T-helper 1 cell treated with Interleukin-12 subunit alpha and Interleukin-12 subunit beta and Interleukin-4 antibody, amounts not matched to agents 30 μg/mL and 1 μg/mL, for 36 hours (primary cell): Measurements from ENCODE around the gene BECN2.
"Not testable (repeated sequence)": the region's sequence is repeated elsewhere in the genome, so short reads cannot be mapped to it uniquely, and the experiment has no call there.

ENCODE experiments used
- H3K27ac Mint-ChIP-seq: one replicate; pipeline ENCODE4 v1.8.0; 2021; ENCODE audit warnings: mild to moderate bottlenecking, mixed read lengths
- H3K27me3 Mint-ChIP-seq: one replicate; pipeline ENCODE4 v1.8.0; 2021; ENCODE audit warnings: low read depth, mixed read lengths
- H3K36me3 Mint-ChIP-seq: one replicate; pipeline ENCODE4 v1.8.0; 2021; ENCODE audit warnings: low read depth, mixed read lengths
- H3K4me1 Mint-ChIP-seq: one replicate; pipeline ENCODE4 v1.8.0; 2021; ENCODE audit warnings: low read depth, mixed read lengths
- H3K4me3 Mint-ChIP-seq: one replicate; pipeline ENCODE4 v1.8.0; 2021; ENCODE audit warnings: mild to moderate bottlenecking, moderate library complexity, mixed read lengths
- H3K9me3 Mint-ChIP-seq: one replicate; pipeline ENCODE4 v1.8.0; 2021; ENCODE audit warnings: mixed read lengths

BECN2 gene

DNA sequence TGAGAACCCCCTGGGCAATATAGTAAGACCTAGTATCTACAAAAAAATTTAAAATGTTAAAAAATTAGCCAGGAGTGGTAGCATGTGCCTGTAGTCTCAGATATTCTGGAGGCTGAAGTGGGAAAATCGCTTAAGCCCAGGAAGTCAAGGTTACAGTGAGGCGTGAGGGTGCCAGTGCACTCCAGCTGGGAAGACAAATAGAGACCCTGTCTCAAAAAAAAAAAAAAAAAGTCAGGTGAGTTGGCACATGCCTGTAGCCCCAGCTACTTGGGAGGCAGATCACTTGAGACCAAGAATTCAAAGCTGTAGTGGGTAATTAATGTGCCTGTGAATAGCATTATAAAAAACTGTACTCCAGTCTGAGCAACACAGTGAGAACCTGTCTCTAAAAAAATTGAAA lies 4.6 kb downstream of the BECN2 start:
- H3K4me1 Mint-ChIP-seq = no peaks in the 10 kb centered on the region
- H3K36me3 Mint-ChIP-seq = no peaks in the 10 kb centered on the region

DNA sequence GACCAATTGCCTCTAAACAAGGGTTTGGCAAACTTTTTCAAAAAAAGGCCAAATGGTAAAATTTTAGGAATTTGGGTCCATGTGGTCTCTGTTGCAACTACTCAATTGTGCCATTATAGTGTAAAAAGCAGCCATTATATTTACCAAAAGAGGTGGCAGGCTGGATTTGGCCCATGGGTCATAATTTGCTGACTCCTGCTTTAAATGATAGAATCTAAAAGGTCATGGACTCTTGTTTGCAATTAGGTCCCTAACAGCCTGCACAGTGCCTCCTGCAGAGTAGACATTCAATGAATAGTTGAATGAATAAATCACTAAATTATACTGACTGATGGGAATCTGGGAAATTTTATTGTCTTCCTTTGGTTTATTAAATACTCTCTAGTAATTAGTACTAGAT lies 6.2 kb downstream of the BECN2 start:
- Mint-ChIP-seq H3K27ac (no peak overlapping the region), H3K4me3 (no peak overlapping the region), H3K36me3 (no peaks in the 10 kb centered on the region), H3K27me3 (no peaks in the 10 kb centered on the region), H3K4me1 (no peaks in the 10 kb centered on the region), H3K9me3 (no peaks in the 10 kb centered on the region)

More for the DNA sequence above, 4.6 kb downstream of the BECN2 start:
- no peaks in the 10 kb centered on the region for H3K9me3 Mint-ChIP-seq
- H3K27me3 Mint-ChIP-seq = no peaks in the 10 kb centered on the region
- H3K27ac Mint-ChIP-seq = no peak overlapping the region
- no peak overlapping the region for H3K4me3 Mint-ChIP-seq

GRCh38 chr1:241964550-241965282 lies 7.1 kb downstream of the BECN2 start:
- H3K27me3 Mint-ChIP-seq = no peaks in the 10 kb centered on the region
- H3K9me3 Mint-ChIP-seq = no peaks in the 10 kb centered on the region
- no peak overlapping the region for H3K4me3 Mint-ChIP-seq
- no peak overlapping the region for H3K27ac Mint-ChIP-seq
- no peaks in the 10 kb centered on the region for H3K36me3 Mint-ChIP-seq
- H3K4me1 Mint-ChIP-seq = no peaks in the 10 kb centered on the region

GRCh38 chr1:241968611-241969010 lies 11.0 kb downstream of the BECN2 start:
- H3K27ac Mint-ChIP-seq = no peak overlapping the region

DNA sequence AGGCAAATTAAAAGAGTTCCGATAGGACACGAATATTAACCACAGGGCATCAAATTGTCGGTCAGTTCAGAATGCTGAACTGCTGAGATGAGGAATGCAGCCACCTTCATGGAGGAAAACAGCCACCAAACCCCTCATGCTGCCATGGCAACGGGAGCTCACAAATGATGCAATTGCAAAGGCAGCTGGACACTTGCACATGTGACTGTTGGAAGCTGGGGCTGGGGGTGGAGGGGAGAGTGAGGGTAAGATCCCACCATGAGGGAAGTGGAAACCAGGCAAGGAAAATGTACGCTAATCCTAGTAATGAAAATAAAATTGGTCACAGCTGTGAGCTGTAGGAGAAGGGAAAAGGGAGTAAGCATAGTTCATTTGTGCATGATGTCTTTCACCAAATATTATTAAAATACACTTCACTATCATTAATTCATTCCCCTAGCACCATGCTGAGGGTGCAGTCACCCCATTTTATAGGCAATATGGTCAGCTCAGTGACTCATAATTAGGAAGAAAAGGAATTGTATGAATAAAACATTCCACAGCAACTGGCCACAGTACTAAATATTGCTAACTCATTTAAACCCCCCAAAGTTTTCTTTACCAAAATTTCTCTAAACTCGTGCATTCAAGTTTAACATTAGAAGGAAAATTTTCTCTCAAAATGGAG lies 15.3 kb downstream of the BECN2 start:
- H3K27ac Mint-ChIP-seq = no peak overlapping the region
- no peaks in the 10 kb centered on the region for H3K36me3 Mint-ChIP-seq
- H3K27me3 Mint-ChIP-seq = no peaks in the 10 kb centered on the region
- H3K4me1 Mint-ChIP-seq = no peaks in the 10 kb centered on the region
- no peak overlapping the region for H3K4me3 Mint-ChIP-seq
- no peaks in the 10 kb centered on the region for H3K9me3 Mint-ChIP-seq

More at GRCh38 chr1:241968611-241969010, 11.0 kb downstream of the BECN2 start:
- H3K9me3 Mint-ChIP-seq = no peaks in the 10 kb centered on the region
- no peaks in the 10 kb centered on the region for H3K36me3 Mint-ChIP-seq
- no peaks in the 10 kb centered on the region for H3K4me1 Mint-ChIP-seq
- H3K27me3 Mint-ChIP-seq = no peaks in the 10 kb centered on the region
- no peak overlapping the region for H3K4me3 Mint-ChIP-seq

DNA sequence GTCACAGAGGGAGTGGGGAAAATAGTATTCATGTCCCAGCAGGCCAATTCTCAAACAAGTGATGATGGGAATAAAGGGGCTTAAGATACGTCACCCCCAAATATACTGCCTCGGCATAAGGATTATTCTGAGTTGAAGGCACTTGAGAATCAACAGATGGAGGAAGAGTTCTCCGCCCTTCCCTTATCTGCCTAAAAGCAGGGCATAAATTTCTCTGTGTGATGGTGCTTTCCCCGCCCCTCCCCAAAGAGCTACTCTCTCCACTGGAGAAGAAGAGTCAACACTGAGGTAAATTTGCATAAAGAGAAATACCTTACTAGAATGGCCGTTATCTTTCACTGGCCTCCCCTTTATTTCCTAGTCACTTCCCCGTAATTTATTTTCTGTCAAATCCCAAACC lies 18.7 kb downstream of the BECN2 start:
- no peaks in the 10 kb centered on the region for H3K9me3 Mint-ChIP-seq
- H3K4me3 Mint-ChIP-seq = no peak overlapping the region
- H3K27ac Mint-ChIP-seq = no peak overlapping the region
- H3K27me3 Mint-ChIP-seq = no peaks in the 10 kb centered on the region
- no peaks in the 10 kb centered on the region for H3K36me3 Mint-ChIP-seq
- H3K4me1 Mint-ChIP-seq = no peaks in the 10 kb centered on the region

- Mint-ChIP-seq H3K9me3 (no peaks in the 10 kb centered on the region), H3K27me3 (no peaks in the 10 kb centered on the region), H3K4me1 (no peaks in the 10 kb centered on the region), H3K4me3 (no peak overlapping the region), H3K27ac (no peak overlapping the region), H3K36me3 (no peaks in the 10 kb centered on the region)
These were observed 21.5 kb downstream of the BECN2 start for GRCh38 chr1:241979071-241979470.

DNA sequence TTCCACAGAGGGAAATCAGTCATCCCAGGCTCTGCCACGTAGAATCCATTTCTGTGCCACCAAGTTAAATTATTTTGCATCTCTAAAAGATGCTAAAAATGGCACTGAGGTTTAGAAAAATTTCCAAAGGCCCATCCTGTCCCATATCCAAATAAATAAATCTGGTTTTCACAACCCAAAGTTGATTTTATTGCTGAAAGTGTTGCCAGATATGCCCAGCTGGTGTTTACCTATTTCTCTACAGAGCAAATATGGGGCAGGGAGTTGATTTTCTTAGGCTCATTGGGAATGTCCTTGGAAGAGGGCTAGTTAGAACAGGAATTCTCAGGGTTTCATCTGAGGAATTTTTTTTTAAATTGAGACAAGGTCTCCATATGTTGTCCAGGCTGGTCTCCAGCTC lies 22.4 kb downstream of the BECN2 start:
- Mint-ChIP-seq H3K9me3 (no peaks in the 10 kb centered on the region), H3K4me3 (no peak overlapping the region), H3K4me1 (no peaks in the 10 kb centered on the region), H3K36me3 (no peaks in the 10 kb centered on the region), H3K27ac (no peak overlapping the region), H3K27me3 (no peaks in the 10 kb centered on the region)

- Mint-ChIP-seq H3K36me3 (no peaks in the 10 kb centered on the region), H3K4me1 (no peaks in the 10 kb centered on the region), H3K27me3 (no peaks in the 10 kb centered on the region), H3K9me3 (no peaks in the 10 kb centered on the region), H3K27ac (no peak overlapping the region), H3K4me3 (no peak overlapping the region)
These were observed 28.2 kb downstream of the BECN2 start for GRCh38 chr1:241985787-241986186.

GRCh38 chr1:241988389-241988930 lies 30.9 kb downstream of the BECN2 start:
- not testable (repeated sequence) for H3K27ac Mint-ChIP-seq, H3K4me3 Mint-ChIP-seq, H3K36me3 Mint-ChIP-seq, H3K4me1 Mint-ChIP-seq, H3K27me3 Mint-ChIP-seq, H3K9me3 Mint-ChIP-seq

DNA sequence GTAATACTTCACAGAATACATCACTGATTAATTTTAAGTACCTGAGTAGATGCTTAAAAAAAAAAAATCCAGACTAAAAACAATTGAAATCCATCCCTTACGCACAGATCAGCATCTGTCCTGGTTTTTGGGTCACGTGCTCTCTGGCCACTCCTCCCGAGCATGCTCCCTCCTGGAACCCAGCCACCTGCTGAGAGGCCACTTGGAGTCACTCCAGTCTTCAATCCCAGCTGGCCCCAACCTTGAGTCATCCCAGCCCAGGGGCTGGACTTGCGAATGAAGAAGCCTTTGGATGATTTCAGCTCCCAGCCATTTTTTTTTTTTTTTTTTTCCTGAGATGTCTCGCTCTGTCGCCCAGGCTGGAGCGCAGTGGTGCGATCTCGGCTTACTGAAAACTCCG lies 32.5 kb downstream of the BECN2 start:
- no peaks in the 10 kb centered on the region for H3K9me3 Mint-ChIP-seq
- H3K27me3 Mint-ChIP-seq = peaks cover 3% of the 10 kb centered on the region
- H3K36me3 Mint-ChIP-seq = no peaks in the 10 kb centered on the region
- H3K27ac Mint-ChIP-seq = no peak overlapping the region
- H3K4me3 Mint-ChIP-seq = no peak overlapping the region
- H3K4me1 Mint-ChIP-seq = no peaks in the 10 kb centered on the region

DNA sequence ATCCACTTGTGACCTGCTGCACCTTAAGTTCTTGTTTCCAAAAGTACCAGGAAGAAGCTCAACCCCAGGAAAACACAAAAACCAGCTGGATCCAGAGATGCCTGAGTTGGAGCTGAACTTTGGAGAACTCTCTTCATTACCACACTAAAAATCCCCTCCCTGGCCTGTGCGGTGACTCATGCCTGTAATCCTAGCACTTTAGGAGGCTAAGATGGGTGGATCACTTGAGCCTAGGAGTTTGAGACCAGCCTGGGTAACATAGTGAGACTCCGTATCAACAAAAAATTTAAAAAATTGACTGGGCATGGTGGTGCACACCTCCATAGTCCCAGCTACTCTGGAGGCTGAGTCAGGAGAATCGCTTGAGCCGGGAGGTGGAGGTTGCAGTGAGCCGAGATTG lies 35.2 kb downstream of the BECN2 start:
- Mint-ChIP-seq H3K4me3 (no peak overlapping the region), H3K9me3 (no peaks in the 10 kb centered on the region), H3K4me1 (no peaks in the 10 kb centered on the region), H3K27me3 (peaks cover 3% of the 10 kb centered on the region), H3K27ac (no peak overlapping the region), H3K36me3 (no peaks in the 10 kb centered on the region)

DNA sequence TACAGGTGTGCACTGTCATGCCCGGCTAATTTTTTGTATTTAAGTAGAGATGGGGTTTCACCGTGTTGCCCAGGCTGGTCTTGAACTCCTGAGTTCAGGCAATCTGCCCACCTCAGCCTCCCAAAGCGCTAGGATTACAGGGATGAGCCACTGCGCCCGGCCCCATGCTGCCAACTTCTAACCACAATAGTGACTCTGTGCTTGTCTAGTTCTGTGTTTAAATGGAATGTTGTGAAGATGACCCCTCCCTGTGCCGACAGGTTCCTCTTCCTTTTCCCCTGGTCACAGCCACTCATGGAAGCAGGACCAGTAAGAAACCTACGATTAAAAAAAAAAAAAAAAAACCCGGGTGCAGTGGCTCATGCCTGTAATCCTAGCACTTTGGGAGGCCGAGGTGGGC lies 36.6 kb downstream of the BECN2 start:
- H3K36me3 Mint-ChIP-seq = no peaks in the 10 kb centered on the region
- no peaks in the 10 kb centered on the region for H3K9me3 Mint-ChIP-seq
- H3K27me3 Mint-ChIP-seq = peaks cover 3% of the 10 kb centered on the region
- no peak overlapping the region for H3K27ac Mint-ChIP-seq
- H3K4me3 Mint-ChIP-seq = no peak overlapping the region
- H3K4me1 Mint-ChIP-seq = peaks cover 6% of the 10 kb centered on the region

GRCh38 chr1:241997401-241997998 lies 39.9 kb downstream of the BECN2 start:
- Mint-ChIP-seq H3K4me1 (peaks cover 6% of the 10 kb centered on the region), H3K27ac (no peak overlapping the region), H3K9me3 (no peaks in the 10 kb centered on the region), H3K4me3 (no peak overlapping the region), H3K27me3 (no peaks in the 10 kb centered on the region), H3K36me3 (no peaks in the 10 kb centered on the region)

DNA sequence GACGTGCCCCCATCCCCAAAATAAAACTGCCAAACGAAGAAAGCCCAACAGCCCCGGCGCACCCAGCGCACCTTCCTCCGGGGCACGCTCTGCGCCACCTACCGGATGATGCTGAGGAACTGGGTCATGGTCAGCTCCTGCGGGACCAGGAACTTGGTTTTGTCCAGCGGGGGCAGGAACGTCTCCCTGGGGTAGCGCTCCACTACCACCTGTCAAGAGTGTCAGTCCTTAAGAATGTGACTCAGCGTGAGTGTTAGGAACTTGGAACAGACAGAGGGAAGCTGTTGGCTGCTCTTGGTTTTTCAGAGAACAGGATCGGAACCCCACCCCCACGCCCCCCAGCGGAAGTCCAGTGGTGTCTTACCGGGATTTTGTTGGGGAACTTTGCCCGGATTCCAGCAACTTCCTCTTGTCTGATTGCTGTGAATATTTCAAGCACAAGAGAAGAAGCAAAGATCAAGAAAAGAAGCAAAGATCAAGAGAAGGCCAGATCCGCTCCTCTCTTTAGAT lies 40.9 kb downstream of the BECN2 start:
- Mint-ChIP-seq H3K27ac (no peak overlapping the region), H3K4me1 (peaks cover 6% of the 10 kb centered on the region), H3K9me3 (no peaks in the 10 kb centered on the region), H3K27me3 (no peaks in the 10 kb centered on the region), H3K4me3 (peak overlapping the region; percentile 67), H3K36me3 (no peaks in the 10 kb centered on the region)
